T-cell (primary cell): Measurements from ENCODE around the gene STAT4. TPM values are rescaled to one million over a fixed set of nuclear protein-coding genes. Genes with fewer than 3 reads are reported as not detected.

Source experiments
- ATAC-seq, 4 experiments: fragments of 200-7000 bp in 3 of 4; fragments of 150-1000 bp in 1 of 4; cut with Tn5 transposase; replicated peaks in 1 of 4; 1 replicate in 3 of 4; 2 replicates in 1 of 4; pipeline ENCODE4 v1.10.0; 2021; ENCODE audit warnings: moderate library complexity in 3 of 4, mild to moderate bottlenecking in 2 of 4, moderate number of reproducible peaks in 1 of 4
- CTCF ChIA-PET, 2 donors: fragments of 300-600 bp; sonication (Branson Sonifier 250); formaldehyde crosslinking; loops; one replicate each; lab custom pipeline; 2022; ENCODE audit warnings: antibody characterized with exemption in 2 of 2; lab: Charles Lee
- POLR2A ChIA-PET, 2 donors: fragments of 300-600 bp; sonication (Branson Sonifier 250); formaldehyde crosslinking; loops; one replicate each; lab custom pipeline; 2022; ENCODE audit warnings: antibody characterized with exemption in 2 of 2; lab: Charles Lee
- DNase-seq, 35 experiments: peaks; one replicate each; pipeline versions ENCODE4 v3.0.0 to v3.0.0-alpha.2; 2013 to 2023
- H3K27ac ChIP-seq: one replicate; pipeline ENCODE4 v1.5.1; 2013; ENCODE audit warnings: low read length
- H3K27me3 ChIP-seq, 2 experiments: replicated peaks in 1 of 2; 1 replicate in 1 of 2; 2 replicates in 1 of 2; pipeline versions ENCODE4 v1.6.1 to v1.7.0; 2013; ENCODE audit warnings: low read length in 1 of 2, mixed read lengths in 1 of 2; ENCODE audit not compliant: control insufficient read depth in 2 of 2, insufficient read depth in 2 of 2; ENCODE audit errors: extremely low read depth in 1 of 2
- H3K36me3 ChIP-seq, 2 donors: 1 replicate in 1 of 2; 2 replicates in 1 of 2; pipeline versions ENCODE4 v1.6.1 to v1.7.0; 2013; ENCODE audit warnings: low read length in 1 of 2; ENCODE audit not compliant: control insufficient read depth in 2 of 2, insufficient read depth in 1 of 2; ENCODE audit errors: extremely low read depth in 1 of 2
- H3K4me1 ChIP-seq, 2 experiments: 1 replicate in 1 of 2; 2 replicates in 1 of 2; pipeline versions ENCODE4 v1.6.1 to v1.7.0; 2013; ENCODE audit warnings: low read length in 2 of 2, mixed read lengths in 1 of 2; ENCODE audit not compliant: insufficient read depth in 2 of 2, control insufficient read depth in 1 of 2; ENCODE audit errors: extremely low read depth in 1 of 2
- H3K4me3 ChIP-seq, 2 donors: 1 replicate in 1 of 2; 2 replicates in 1 of 2; pipeline versions ENCODE4 v1.5.1 to v1.7.0; 2013; ENCODE audit warnings: mild to moderate bottlenecking in 2 of 2, low read length in 1 of 2, moderate library complexity in 1 of 2; ENCODE audit not compliant: control insufficient read depth in 1 of 2; ENCODE audit errors: extremely low read depth in 1 of 2
- H3K9me3 ChIP-seq: 2 replicates; pipeline ENCODE4 v1.7.0; 2013
- H3K27ac Mint-ChIP-seq, 2 donors: one replicate each; pipeline ENCODE4 v1.8.0; 2020 to 2021; ENCODE audit warnings: mild to moderate bottlenecking in 2 of 2, mixed read lengths in 2 of 2
- H3K27me3 Mint-ChIP-seq, 2 donors: one replicate each; pipeline ENCODE4 v1.8.0; 2021 to 2022; ENCODE audit warnings: mixed read lengths in 2 of 2
- H3K36me3 Mint-ChIP-seq: one replicate; pipeline ENCODE4 v1.8.0; 2021; ENCODE audit warnings: mixed read lengths
- H3K4me1 Mint-ChIP-seq, 3 donors: one replicate each; pipeline ENCODE4 v1.8.0; 2020 to 2022; ENCODE audit warnings: mixed read lengths in 3 of 3, mild to moderate bottlenecking in 1 of 3
- H3K4me3 Mint-ChIP-seq, 3 donors: one replicate each; pipeline ENCODE4 v1.8.0; 2020 to 2022; ENCODE audit warnings: mild to moderate bottlenecking in 3 of 3, mixed read lengths in 3 of 3, moderate library complexity in 3 of 3
- H3K9me3 Mint-ChIP-seq, 3 donors: one replicate each; pipeline ENCODE4 v1.8.0; 2020 to 2022; ENCODE audit warnings: mixed read lengths in 3 of 3
- WGBS: methylation state at CpG from one replicate; pipeline ENCODE4 v1.1.5; 2013; ENCODE audit warnings: missing lambda C conversion rate; ENCODE audit not compliant: insufficient coverage; 5-methylcytosine and 5-hydroxymethylcytosine counted together
- total RNA-seq, 35 experiments: library from RNA in 6 of 35; stranded (reverse) in 6 of 35; fragments of 120-200 nt in 1 of 35; gene quantifications; one replicate each; pipeline versions ENCODE4 v1.2.1 to v1.2.4 and lab custom pipeline; 2013 to 2026

The STAT4 gene
- total RNA-seq, 5 donors from 2014 or later (not counting 1 experiment from before 2014, with no cell fraction given): 79.5 to 141 (median 91.7) TPM

- H3K4me3 Mint-ChIP-seq: no peak overlapping the region
- peak overlapping the region; percentile 75 to 79 for H3K27ac Mint-ChIP-seq
- ATAC-seq (peak in 1 of 4 experiments; percentile 27), DNase-seq (no peak)
- Histone ChIP-seq H3K36me3 (peaks cover 0 to 26% of the 10 kb centered on the region in 2 donors), H3K9me3 (no peaks in the 10 kb centered on the region), H3K4me3 (no peak overlapping the region), H3K27me3 (no peaks in the 10 kb centered on the region), H3K4me1 (peaks cover 0 to 24% of the 10 kb centered on the region in 2 experiments), H3K27ac (peak overlapping the region; percentile 3)
- H3K9me3 Mint-ChIP-seq: peaks cover 0 to 6% (median 0%) of the 10 kb centered on the region in 3 donors
- H3K27me3 Mint-ChIP-seq: no peaks in the 10 kb centered on the region
- CTCF ChIA-PET: interaction anchor here (0.9 to 3.0 kb wide), 8 partner anchors 10 to 117 kb away, joined by 3 to 14 read pairs (median 3); no protein-coding TSS in a partner anchor
- peaks cover 55% of the 10 kb centered on the region for H3K36me3 Mint-ChIP-seq
- POLR2A ChIA-PET: interaction anchor here (0.6 to 0.7 kb wide), 4 partner anchors 21 to 586 kb away, joined by 3 read pairs; no protein-coding TSS in a partner anchor
- 100% methylated on average over 2 of the region's 3 CpGs for WGBS
- H3K4me1 Mint-ChIP-seq: peaks cover 27 to 44% (median 28%) of the 10 kb centered on the region in 3 donors
These were observed 109.2 kb downstream of the STAT4 start for GRCh38 chr2:191041418-191042161.

- DNase-seq (no peak), ATAC-seq (no peak)
- Mint-ChIP-seq H3K27me3 (no peaks in the 10 kb centered on the region), H3K36me3 (peaks cover 56% of the 10 kb centered on the region), H3K4me1 (peaks cover 28 to 45% (median 28%) of the 10 kb centered on the region in 3 donors), H3K27ac (peak overlapping the region; percentile 89 to 94), H3K4me3 (no peak overlapping the region), H3K9me3 (peaks cover 0 to 6% (median 0%) of the 10 kb centered on the region in 3 donors)
- Histone ChIP-seq H3K36me3 (peaks cover 0 to 45% of the 10 kb centered on the region in 2 donors), H3K9me3 (no peaks in the 10 kb centered on the region), H3K27me3 (no peaks in the 10 kb centered on the region), H3K4me3 (no peak overlapping the region), H3K4me1 (peaks cover 0 to 24% of the 10 kb centered on the region in 2 experiments), H3K27ac (peak overlapping the region; percentile 68)
- ChIA-PET CTCF (interaction anchor here (0.5 to 3.0 kb wide), 7 partner anchors 9 to 639 kb away, joined by 3 to 17 read pairs (median 7); no protein-coding TSS in a partner anchor), POLR2A (interaction anchor here in 1 of 2 donors (0.7 kb wide), 1 partner anchor 109 kb away, joined by 4 read pairs; no protein-coding TSS in a partner anchor)
- whole genome bisulfite sequencing: no CpG with 5 or more reads among the region's 1 CpG
These were observed 111.2 kb downstream of the STAT4 start for GRCh38 chr2:191039616-191040015.

GRCh38 chr2:191038741-191039140 is 112.1 kb downstream of the STAT4 start:
- H3K27me3 Mint-ChIP-seq: no peaks in the 10 kb centered on the region
- H3K9me3 ChIP-seq: no peaks in the 10 kb centered on the region
- H3K4me3 ChIP-seq: no peak overlapping the region
- no peak for DNase-seq
- H3K27ac ChIP-seq: peak overlapping the region; percentile 68
- H3K4me1 ChIP-seq: peaks cover 0 to 24% of the 10 kb centered on the region in 2 experiments
- peaks cover 52% of the 10 kb centered on the region for H3K36me3 Mint-ChIP-seq
- H3K4me1 Mint-ChIP-seq: peaks cover 28 to 45% (median 28%) of the 10 kb centered on the region in 3 donors
- peak in 3 of 4 experiments; percentile 26 to 33 (median 31) for ATAC-seq
- peaks cover 0 to 49% of the 10 kb centered on the region in 2 donors for H3K36me3 ChIP-seq
- H3K27ac Mint-ChIP-seq: peak overlapping the region; percentile 89 to 94
- no CpG with 5 or more reads among the region's 2 CpGs for WGBS
- peak overlapping the region; percentile 11 to 58 (median 24) for H3K4me3 Mint-ChIP-seq
- no peaks in the 10 kb centered on the region for H3K27me3 ChIP-seq
- CTCF ChIA-PET: interaction anchor here (0.6 to 2.4 kb wide), 5 partner anchors 10 to 640 kb away, joined by 3 to 17 read pairs (median 9); partner anchors contain the start of gene STAT1 (in 1 of the 2)
- POLR2A ChIA-PET: interaction anchor here in 1 of 2 donors (0.6 kb wide), 1 partner anchor 10 kb away, joined by 7 read pairs; no protein-coding TSS in a partner anchor
- H3K9me3 Mint-ChIP-seq: no peaks in the 10 kb centered on the region

GRCh38 chr2:191038241-191038725 is 112.5 kb downstream of the STAT4 start:
- H3K27me3 ChIP-seq: no peaks in the 10 kb centered on the region
- ATAC-seq: peak; percentile 59 to 85 (median 74)
- H3K9me3 ChIP-seq: no peaks in the 10 kb centered on the region
- peaks cover 0 to 24% of the 10 kb centered on the region in 2 experiments for H3K4me1 ChIP-seq
- WGBS: no CpG with 5 or more reads among the region's 2 CpGs
- peak in 8 of 35 experiments; percentile 16 to 66 (median 26) for DNase-seq
- POLR2A ChIA-PET: interaction anchor here in 1 of 2 donors (0.6 to 1.0 kb wide), 2 partner anchors 10 to 77 kb away, joined by 3 to 7 read pairs; no protein-coding TSS in a partner anchor
- no peak overlapping the region for H3K4me3 ChIP-seq
- H3K36me3 ChIP-seq: peaks cover 0 to 51% of the 10 kb centered on the region in 2 donors
- CTCF ChIA-PET: interaction anchor here (0.6 to 2.4 kb wide), 7 partner anchors 9 to 1342 kb away, joined by 3 to 17 read pairs (median 4); partner anchors contain the start of gene STAT1 (in 1 of the 2)
- H3K27ac ChIP-seq: peak overlapping the region; percentile 68
- Mint-ChIP-seq H3K36me3 (peaks cover 56% of the 10 kb centered on the region), H3K4me3 (peak overlapping the region; percentile 11 to 58 (median 24)), H3K9me3 (no peaks in the 10 kb centered on the region), H3K27me3 (no peaks in the 10 kb centered on the region), H3K4me1 (peaks cover 28 to 42% (median 28%) of the 10 kb centered on the region in 3 donors), H3K27ac (peak overlapping the region; percentile 89 to 94)

- no peaks in the 10 kb centered on the region for H3K9me3 Mint-ChIP-seq
- Histone ChIP-seq H3K9me3 (no peaks in the 10 kb centered on the region), H3K4me3 (no peak overlapping the region), H3K27me3 (no peaks in the 10 kb centered on the region), H3K36me3 (peaks cover 0 to 61% of the 10 kb centered on the region in 2 donors), H3K27ac (peak overlapping the region; percentile 68), H3K4me1 (peaks cover 0 to 24% of the 10 kb centered on the region in 2 experiments)
- ChIA-PET POLR2A (interaction anchor here in 1 of 2 donors (1.0 kb wide), 1 partner anchor 78 kb away, joined by 3 read pairs; no protein-coding TSS in a partner anchor), CTCF (interaction anchor here in 1 of 2 donors (0.6 to 1.3 kb wide), 3 partner anchors 8 to 44 kb away, joined by 3 to 11 read pairs (median 4); no protein-coding TSS in a partner anchor)
- 74% methylated on average over 4 of the region's 4 CpGs for WGBS
- H3K4me1 Mint-ChIP-seq: peaks cover 28 to 40% (median 28%) of the 10 kb centered on the region in 3 donors
- peaks cover 57% of the 10 kb centered on the region for H3K36me3 Mint-ChIP-seq
- H3K27me3 Mint-ChIP-seq: no peaks in the 10 kb centered on the region
- DNase-seq: no peak
- no peak for ATAC-seq
- no peak overlapping the region for H3K4me3 Mint-ChIP-seq
- peak overlapping the region; percentile 89 to 94 for H3K27ac Mint-ChIP-seq
These were observed 113.4 kb downstream of the STAT4 start for GRCh38 chr2:191037351-191037750.
